Uterus (tissue), 4 donors: ENCODE measurements around the gene ZDHHC5. TPM values are rescaled to one million over a fixed set of nuclear protein-coding genes. Genes with fewer than 3 reads are reported as not detected.

Source experiments
- DNase-seq, 2 donors: peaks; one replicate each; pipeline ENCODE4 v3.0.0-alpha.2; 2019 to 2020
- H3K27ac ChIP-seq, 2 donors: fragments of 200-600 bp; sonication (generic); 1 replicate in 1 of 2; 2 replicates in 1 of 2; pipeline ENCODE4 v1.5.1; 2016 to 2018
- H3K27me3 ChIP-seq, 2 donors: fragments of 200-600 bp; sonication (generic); one replicate each; pipeline ENCODE4 v1.5.1; 2018 to 2019; ENCODE audit warnings: control low read depth in 1 of 2
- H3K36me3 ChIP-seq, 2 donors: fragments of 200-600 bp; sonication (generic); one replicate each; pipeline ENCODE4 v1.5.1; 2019; ENCODE audit warnings: control low read depth in 1 of 2
- H3K4me1 ChIP-seq, 2 donors: fragments of 200-600 bp; sonication (generic); one replicate each; pipeline ENCODE4 v1.5.1; 2018 to 2019; ENCODE audit warnings: control low read depth in 1 of 2
- H3K4me3 ChIP-seq, 2 donors: fragments of 200-600 bp; sonication (generic); 1 replicate in 1 of 2; 2 replicates in 1 of 2; pipeline ENCODE4 v1.5.1; 2018 to 2019; ENCODE audit warnings: mild to moderate bottlenecking in 1 of 2
- H3K9me3 ChIP-seq, 2 donors: fragments of 200-600 bp; sonication (generic); one replicate each; pipeline ENCODE4 v1.5.1; 2019; ENCODE audit warnings: control low read depth in 1 of 2
- POLR2A ChIP-seq, 2 donors: fragments of 450-650 bp; IDR thresholded peaks; one replicate each; pipeline ENCODE4 v1.6.1; 2016; ENCODE audit warnings: antibody characterized with exemption in 2 of 2, mild to moderate bottlenecking in 1 of 2, moderate library complexity in 1 of 2
- intact Hi-C: fragments of 100-400 bp; cut with DNase I; formaldehyde crosslinking; loops from one replicate; pipeline ENCODE4 v1.15.1; 2023; ENCODE audit warnings: low total_unique reads
- total RNA-seq, 4 donors: library from RNA; depleted of rRNA in 3 of 4; stranded (reverse); fragments of >200 nt in 3 of 4; gene quantifications; one replicate each; pipeline versions ENCODE4 v1.1.0 to v1.2.4, GENCODE V29; 2014 to 2023
- TF ChIP-seq, protein P1 (sequence below), 4 experiments: fragments of 200-600 bp in 2 of 4; fragments of 450-650 bp in 2 of 4; sonication (generic) in 2 of 4; IDR thresholded peaks; one replicate each; pipeline ENCODE4 v1.5.1; 2016 to 2019; ENCODE audit warnings: antibody characterized with exemption in 4 of 4, mild to moderate bottlenecking in 2 of 4, moderate library complexity in 1 of 4
- donor health status: DM: yes; HTN: yes; CAD: no.

The ZDHHC5 gene
- total RNA-seq, 4 donors from 2014 or later = 27.2 to 50.6 (median 34.6) TPM

DNA sequence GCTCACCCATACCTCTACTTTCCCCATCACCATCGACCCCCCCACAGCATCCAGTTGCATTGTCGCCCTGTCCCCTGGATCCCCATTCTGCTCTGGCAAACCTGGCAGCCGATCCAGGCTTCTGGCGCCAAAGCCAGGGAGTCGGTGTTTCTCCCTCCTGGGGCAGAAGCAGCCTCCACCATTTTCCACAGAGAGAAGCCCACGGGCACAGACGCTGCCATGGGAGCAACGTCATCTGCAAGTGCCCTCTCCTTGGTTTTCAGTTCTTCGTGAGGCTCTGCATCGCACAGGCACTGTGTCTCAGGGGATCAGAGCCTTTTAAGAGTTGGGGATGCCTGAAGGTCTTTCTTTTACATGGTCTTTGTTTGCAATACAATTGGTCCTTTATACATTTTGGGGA is 20.5 kb upstream of the ZDHHC5 start:
- intact Hi-C loops = loop anchor here (10.0 kb wide), 1 partner anchor 53 kb away; the partner anchor contains the start of gene SERPING1

DNA sequence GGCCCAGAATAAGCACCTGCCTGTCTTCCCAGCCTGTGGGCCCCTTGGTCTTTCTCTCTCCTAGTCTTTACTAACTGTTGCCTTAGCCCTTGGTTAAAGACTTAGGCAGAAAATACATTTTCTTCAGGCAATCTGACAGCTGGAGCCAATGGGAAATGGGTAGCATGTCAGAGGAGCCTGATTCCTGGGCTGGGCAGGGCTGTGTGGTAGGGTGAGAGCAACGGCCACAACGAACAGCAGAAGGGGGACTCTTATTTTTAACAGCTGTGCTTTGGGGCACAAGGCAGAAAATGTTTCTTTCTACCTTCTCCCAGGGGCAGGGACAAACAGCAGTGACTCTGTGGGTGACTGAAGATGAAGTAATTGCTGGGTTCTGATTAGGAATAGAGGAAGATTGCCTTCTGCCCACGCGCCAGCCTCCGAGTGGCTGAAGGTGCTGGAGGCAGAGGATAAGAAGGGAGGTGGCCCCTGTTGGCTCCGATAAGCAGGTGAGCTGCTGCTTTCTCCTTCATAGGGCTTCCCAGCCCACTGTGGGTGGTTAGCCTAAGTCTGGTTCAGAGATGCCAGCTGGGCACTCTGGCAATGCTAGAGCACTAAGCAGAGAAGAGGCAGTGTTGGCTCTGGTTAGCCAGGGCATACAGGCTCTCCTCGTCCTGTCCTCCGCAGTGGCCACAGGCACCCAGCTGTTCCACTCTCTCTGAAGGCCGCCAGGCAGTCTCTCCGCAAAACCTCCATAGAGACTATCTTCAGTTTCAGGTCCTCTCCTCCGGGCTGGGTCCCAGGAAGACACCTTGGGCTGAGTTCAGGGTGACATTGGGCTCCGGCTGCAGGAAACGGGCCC is 19.7 kb upstream of the ZDHHC5 start:
- Histone ChIP-seq H3K36me3 (no peaks in the 10 kb centered on the region), H3K27me3 (no peaks in the 10 kb centered on the region), H3K27ac (peak overlapping the region; percentile 75 to 81), H3K4me1 (peaks cover 0 to 35% of the 10 kb centered on the region in 2 donors), H3K4me3 (peak overlapping the region; percentile 53 to 58), H3K9me3 (no peaks in the 10 kb centered on the region)
- intact Hi-C loops = loop anchor here (10.0 kb wide), 1 partner anchor 53 kb away; the partner anchor contains the start of gene SERPING1
- no peak for DNase-seq
- TF ChIP-seq, protein P1, sequence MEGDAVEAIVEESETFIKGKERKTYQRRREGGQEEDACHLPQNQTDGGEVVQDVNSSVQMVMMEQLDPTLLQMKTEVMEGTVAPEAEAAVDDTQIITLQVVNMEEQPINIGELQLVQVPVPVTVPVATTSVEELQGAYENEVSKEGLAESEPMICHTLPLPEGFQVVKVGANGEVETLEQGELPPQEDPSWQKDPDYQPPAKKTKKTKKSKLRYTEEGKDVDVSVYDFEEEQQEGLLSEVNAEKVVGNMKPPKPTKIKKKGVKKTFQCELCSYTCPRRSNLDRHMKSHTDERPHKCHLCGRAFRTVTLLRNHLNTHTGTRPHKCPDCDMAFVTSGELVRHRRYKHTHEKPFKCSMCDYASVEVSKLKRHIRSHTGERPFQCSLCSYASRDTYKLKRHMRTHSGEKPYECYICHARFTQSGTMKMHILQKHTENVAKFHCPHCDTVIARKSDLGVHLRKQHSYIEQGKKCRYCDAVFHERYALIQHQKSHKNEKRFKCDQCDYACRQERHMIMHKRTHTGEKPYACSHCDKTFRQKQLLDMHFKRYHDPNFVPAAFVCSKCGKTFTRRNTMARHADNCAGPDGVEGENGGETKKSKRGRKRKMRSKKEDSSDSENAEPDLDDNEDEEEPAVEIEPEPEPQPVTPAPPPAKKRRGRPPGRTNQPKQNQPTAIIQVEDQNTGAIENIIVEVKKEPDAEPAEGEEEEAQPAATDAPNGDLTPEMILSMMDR (IDR thresholded peaks at IDR 0.05) = no peak
- no peak for TF ChIP-seq POLR2A (IDR thresholded peaks at IDR 0.05)

More for the DNA sequence above, 20.5 kb upstream of the ZDHHC5 start:
- Histone ChIP-seq H3K27me3 (no peaks in the 10 kb centered on the region), H3K4me3 (no peak overlapping the region), H3K9me3 (no peaks in the 10 kb centered on the region), H3K36me3 (no peaks in the 10 kb centered on the region), H3K27ac (peak overlapping the region; percentile 56 to 73), H3K4me1 (peaks cover 0 to 35% of the 10 kb centered on the region in 2 donors)
- no peak for DNase-seq
- TF ChIP-seq, protein P1 (IDR thresholded peaks at IDR 0.05) = no peak
- TF ChIP-seq POLR2A (IDR thresholded peaks at IDR 0.05) = no peak

DNA sequence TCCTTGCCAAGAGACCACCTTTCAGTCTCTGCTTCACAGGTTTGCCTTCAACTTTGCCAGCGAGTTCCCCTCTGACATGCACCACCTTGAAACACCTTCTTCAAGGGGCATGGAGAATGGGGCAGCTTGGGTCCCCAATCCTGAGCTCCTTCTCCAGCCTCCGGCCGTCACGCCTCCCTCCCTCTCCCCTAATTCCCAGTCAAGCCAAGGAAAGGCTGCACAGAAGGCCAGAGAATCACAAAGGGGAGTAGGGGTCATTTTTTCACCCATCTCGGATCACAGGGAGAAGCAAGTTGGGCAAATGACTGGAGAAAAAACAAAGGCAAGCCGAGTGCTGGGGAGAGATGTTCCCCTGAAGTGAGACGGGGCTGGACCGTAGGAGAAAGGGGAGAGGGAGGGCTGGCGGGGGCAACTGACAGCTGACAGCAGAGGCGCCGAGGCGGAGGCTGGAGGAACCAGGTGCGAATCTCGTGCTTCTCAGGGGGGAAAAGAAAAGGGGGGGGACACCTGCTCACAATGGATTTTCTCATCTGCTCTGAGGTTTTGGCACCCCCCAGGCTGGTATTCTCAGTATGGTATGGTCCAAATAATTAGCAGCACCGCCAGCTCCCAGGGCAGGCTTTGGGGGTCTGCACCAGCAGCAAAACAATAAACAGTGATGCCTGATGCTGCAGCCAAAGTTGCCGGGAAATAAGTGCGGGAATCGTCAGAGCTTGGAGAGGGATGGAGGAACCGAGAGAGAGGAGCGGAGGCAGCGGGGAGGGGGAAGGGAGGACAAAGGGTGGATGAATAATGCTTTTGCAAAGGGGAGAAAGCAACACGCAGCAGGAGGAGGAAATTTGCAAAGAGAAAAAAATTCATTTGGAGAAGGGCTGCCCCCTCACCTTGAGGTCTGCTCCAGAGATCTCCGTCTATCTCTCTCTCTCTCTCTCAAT is 18.8 kb upstream of the ZDHHC5 start:
- peaks cover 0 to 35% of the 10 kb centered on the region in 2 donors for H3K4me1 ChIP-seq
- H3K4me3 ChIP-seq = peak overlapping the region; percentile 53 to 58
- no peaks in the 10 kb centered on the region for H3K36me3 ChIP-seq
- H3K9me3 ChIP-seq = no peaks in the 10 kb centered on the region
- peak overlapping the region; percentile 75 to 81 for H3K27ac ChIP-seq
- peak in 1 of 2 donors; percentile 46 for DNase-seq
- TF ChIP-seq, protein P1 (IDR thresholded peaks at IDR 0.05) = no peak
- no peak for TF ChIP-seq POLR2A (IDR thresholded peaks at IDR 0.05)
- intact Hi-C loops = loop anchor here (10.0 kb wide), 1 partner anchor 54 kb away; the partner anchor contains the start of gene SERPING1
- no peaks in the 10 kb centered on the region for H3K27me3 ChIP-seq

DNA sequence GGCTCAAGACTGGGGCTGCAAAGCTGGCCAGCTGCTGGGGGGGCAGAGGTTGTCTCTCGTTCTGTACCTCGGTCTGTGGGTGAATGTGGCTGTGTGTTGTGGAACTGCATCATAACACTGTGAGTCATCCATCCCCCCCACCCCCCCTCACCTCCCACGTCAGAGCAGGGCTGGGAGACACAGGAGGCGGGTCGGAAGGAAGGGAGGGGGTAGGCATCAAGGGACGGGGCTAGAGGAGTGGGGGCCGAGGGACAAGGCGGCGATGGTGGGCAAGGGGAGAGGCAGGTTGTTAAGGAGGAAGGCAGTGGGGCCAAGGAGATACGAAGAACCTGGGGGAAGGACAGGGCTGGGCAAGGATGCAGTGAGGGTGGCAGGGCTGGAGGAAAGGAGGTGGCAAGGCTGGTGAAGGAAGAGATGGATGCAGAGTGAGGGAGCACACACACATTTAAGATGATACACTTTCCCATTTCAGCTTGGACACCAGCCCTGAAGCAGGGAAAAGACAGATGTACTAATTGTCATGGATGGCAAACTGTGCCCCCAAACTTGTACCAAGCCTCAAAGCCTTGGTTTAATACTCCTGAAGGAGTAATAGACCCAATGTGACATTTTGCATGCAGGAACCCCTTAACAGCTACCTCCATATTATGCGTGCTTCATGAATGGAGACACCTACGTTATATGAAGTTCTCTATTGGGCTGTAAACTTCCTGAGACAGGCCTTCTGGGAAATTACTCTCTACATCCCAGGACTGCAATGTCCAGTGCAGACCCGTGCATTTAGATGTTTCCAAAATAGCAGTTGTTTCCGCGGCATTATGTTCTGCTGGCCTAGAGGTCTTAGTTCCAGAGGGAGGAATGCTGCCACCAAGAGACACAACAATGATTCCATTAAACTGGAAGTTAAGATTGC is 17.8 kb upstream of the ZDHHC5 start, which contains the start of gene YPEL4:
TSS of gene YPEL4 (minus strand) at position 87 of the 913 bp plus-strand sequence. CDS start 2,805 bp downstream, outside the sequence.
- Histone ChIP-seq H3K4me3 (peak within 1 kb of the TSS; percentile 53 to 58), H3K9me3 (no peaks in the 10 kb centered on the region), H3K36me3 (no peaks in the 10 kb centered on the region), H3K4me1 (peaks cover 0 to 34% of the 10 kb centered on the region in 2 donors), H3K27me3 (no peaks in the 10 kb centered on the region), H3K27ac (peak within 1 kb of the TSS; percentile 75 to 81)
- intact Hi-C loops = loop anchor here (10.0 kb wide), 1 partner anchor 55 kb away; the partner anchor contains the start of gene SERPING1
- DNase-seq = peak; percentile 69 to 79
- TF ChIP-seq POLR2A (IDR thresholded peaks at IDR 0.05) = no peak
- TF ChIP-seq, protein P1 (IDR thresholded peaks at IDR 0.05) = no peak
